ENCODE measurements around the gene PPIP5K2.

The PPIP5K2 gene

DNA sequence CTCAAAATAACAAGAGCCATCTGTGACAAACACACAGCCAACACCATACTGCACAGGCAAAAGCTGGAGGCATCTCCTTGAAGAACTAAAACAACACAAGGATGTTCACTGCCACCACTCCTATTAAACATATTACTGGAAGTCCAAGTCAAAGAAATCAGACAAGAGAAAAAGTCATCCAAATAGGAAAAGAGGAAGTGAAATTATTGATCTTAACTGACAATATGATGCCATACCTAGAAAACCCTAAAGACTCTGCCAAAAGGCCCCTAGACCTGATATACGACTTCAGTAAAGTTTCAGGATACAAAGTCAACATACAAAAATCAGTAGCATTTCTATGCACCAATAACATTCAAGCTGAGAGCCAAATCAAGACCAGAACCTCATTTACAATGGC lies 108.5 kb downstream of the PPIP5K2 start:
- DNase-seq, result no peak
- no peaks in the 10 kb centered on the region for H3K9me3 Mint-ChIP-seq
- no peak overlapping the region for H3K27ac Mint-ChIP-seq
- H3K4me1 Mint-ChIP-seq (ENCODE audit: low read depth), result peaks cover 2% of the 10 kb centered on the region
- H3K36me3 Mint-ChIP-seq (ENCODE audit: low read depth), result no peaks in the 10 kb centered on the region
- peaks cover 28% of the 10 kb centered on the region for H3K27me3 Mint-ChIP-seq
- H3K4me3 Mint-ChIP-seq, result no peak overlapping the region

- Mint-ChIP-seq H3K4me1 (ENCODE audit: low read depth) (no peaks in the 10 kb centered on the region), H3K27ac (no peak overlapping the region), H3K36me3 (ENCODE audit: low read depth) (no peaks in the 10 kb centered on the region), H3K9me3 (no peaks in the 10 kb centered on the region), H3K4me3 (no peak overlapping the region), H3K27me3 (peaks cover 15% of the 10 kb centered on the region)
- no peak for DNase-seq
These were observed 112.4 kb downstream of the PPIP5K2 start for GRCh38 chr5:103232393-103232999.

DNA sequence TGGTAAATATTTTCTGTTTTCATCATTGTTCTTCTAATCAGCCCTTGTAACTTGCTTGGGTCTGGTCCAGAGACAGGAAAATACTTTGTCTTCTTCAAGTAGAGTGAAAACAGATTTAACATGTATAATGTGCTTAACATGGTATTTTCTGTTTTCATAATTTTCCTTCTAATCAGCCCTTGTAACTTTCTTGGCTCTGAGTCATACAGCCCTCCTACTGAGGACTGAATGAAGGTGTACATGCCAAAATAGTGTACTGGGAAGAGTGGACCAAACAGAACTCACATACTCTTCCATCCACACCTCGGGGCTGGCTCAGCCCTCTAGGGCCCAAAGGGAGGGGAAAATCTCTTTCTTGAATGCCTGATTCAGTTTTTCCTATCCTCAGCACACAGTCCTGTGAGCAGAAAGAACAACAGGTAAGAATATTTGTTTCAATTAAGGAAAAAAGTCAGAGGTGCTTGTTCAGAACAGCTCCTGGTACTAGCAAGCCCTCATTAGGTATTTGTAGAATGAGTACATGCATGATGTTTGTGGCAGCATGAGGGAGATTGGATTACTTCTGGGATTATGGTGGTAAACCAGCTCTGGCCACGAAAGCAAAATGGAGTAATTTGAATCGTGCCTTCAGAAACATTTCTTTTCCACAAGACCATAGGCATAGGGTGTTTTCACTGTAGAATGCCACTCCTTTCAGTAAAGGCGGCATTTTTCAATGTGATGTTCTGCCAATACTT lies 114.3 kb downstream of the PPIP5K2 start:
- Mint-ChIP-seq H3K9me3 (peaks cover 7% of the 10 kb centered on the region), H3K27me3 (peaks cover 9% of the 10 kb centered on the region)

DNA sequence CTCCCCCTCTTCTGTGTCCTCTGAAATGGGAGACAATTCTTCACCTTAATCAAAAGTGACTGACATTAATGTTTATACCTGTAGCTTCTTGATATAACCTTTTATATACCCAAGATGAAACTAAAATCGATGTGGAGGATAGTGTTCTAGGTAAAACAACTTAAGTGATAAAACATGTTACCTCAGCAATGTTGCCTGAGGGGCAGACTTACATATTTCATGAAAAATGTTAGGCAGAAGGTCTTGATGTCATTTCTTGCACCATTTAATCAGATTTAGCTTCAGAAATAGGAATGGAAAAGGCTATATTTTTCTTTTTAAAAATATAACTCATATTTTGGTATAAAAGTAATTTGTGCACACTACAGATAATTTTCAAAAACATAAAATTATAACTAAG lies 115.8 kb downstream of the PPIP5K2 start:
- Mint-ChIP-seq H3K27me3 (peaks cover 9% of the 10 kb centered on the region), H3K4me1 (ENCODE audit: low read depth) (no peaks in the 10 kb centered on the region), H3K4me3 (no peak overlapping the region), H3K36me3 (ENCODE audit: low read depth) (no peaks in the 10 kb centered on the region), H3K27ac (no peak overlapping the region), H3K9me3 (peaks cover 11% of the 10 kb centered on the region)
- DNase-seq, result no peak

More for the DNA sequence above, 114.3 kb downstream of the PPIP5K2 start:
- Mint-ChIP-seq H3K36me3 (ENCODE audit: low read depth) (no peaks in the 10 kb centered on the region), H3K27ac (no peak overlapping the region), H3K4me3 (no peak overlapping the region), H3K4me1 (ENCODE audit: low read depth) (no peaks in the 10 kb centered on the region)
- DNase-seq, result no peak

- Mint-ChIP-seq H3K4me3 (no peak overlapping the region), H3K27me3 (peaks cover 18% of the 10 kb centered on the region), H3K27ac (no peak overlapping the region), H3K4me1 (ENCODE audit: low read depth) (no peaks in the 10 kb centered on the region), H3K36me3 (ENCODE audit: low read depth) (no peaks in the 10 kb centered on the region), H3K9me3 (peaks cover 11% of the 10 kb centered on the region)
- no peak for DNase-seq
These were observed 117.7 kb downstream of the PPIP5K2 start for GRCh38 chr5:103237778-103238177.

DNA sequence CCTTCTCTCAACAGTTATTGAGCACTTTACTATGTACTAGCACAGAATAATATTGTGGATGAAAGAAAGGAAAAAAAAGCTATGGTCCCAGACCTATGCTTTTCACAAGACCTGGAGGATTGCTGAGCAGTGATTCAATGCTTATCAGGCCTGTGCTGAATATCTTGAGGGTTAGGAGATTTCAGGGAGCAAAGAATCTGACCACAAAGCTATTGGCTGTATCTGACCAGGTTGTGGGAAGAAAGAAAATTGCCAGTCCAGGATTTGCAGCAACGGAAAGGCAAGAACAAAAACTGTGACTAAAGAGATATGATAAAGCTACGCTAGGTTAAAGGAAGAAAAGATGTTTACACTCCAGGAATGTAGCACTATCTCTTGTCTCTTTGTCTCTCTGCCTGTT lies 123.6 kb downstream of the PPIP5K2 start:
- no peaks in the 10 kb centered on the region for H3K36me3 Mint-ChIP-seq (ENCODE audit: low read depth)
- no peak overlapping the region for H3K27ac Mint-ChIP-seq
- H3K27me3 Mint-ChIP-seq, result peaks cover 51% of the 10 kb centered on the region
- no peak overlapping the region for H3K4me3 Mint-ChIP-seq
- no peak for DNase-seq
- peaks cover 9% of the 10 kb centered on the region for H3K4me1 Mint-ChIP-seq (ENCODE audit: low read depth)
- peaks cover 9% of the 10 kb centered on the region for H3K9me3 Mint-ChIP-seq

DNA sequence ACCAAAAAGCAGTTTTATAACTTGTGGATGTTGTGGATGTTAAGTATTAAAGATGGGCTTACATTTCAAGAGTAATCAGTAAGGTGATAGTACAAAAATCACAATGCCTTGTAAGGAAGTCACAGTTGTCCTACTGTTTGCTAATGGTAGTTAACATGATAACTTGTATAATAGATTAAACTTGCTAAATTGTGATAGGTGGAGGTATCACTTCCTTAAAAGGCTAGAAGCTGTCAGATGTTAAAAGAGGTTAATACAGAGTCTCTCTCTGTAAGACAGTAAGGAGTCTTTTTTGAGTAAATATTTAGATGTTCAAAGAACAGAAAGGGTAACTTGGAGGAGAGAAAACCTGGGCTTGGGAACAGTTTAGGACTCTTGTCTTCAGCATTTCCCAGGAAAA lies 124.3 kb downstream of the PPIP5K2 start:
- Mint-ChIP-seq H3K4me1 (ENCODE audit: low read depth) (peaks cover 9% of the 10 kb centered on the region), H3K27me3 (peaks cover 56% of the 10 kb centered on the region)

DNA sequence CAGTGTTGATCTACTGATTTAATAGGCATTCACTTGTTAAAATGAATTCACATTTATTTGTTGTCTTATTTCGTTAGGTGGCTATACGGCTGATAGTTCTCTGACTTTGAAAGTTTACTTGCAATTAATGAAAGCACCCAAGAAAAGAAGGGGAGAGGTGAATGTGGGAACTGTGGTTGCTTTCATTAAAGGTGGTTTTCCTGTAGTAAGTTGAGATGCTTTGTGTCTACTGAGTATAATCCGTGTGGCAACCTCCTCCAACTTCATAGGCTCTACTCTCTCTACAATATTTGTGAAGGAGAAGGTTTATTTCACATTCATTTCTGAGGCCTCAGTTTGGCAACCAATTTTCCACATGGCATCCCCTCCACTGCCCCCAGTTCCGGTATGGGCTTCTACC lies 125.7 kb downstream of the PPIP5K2 start:
- Mint-ChIP-seq H3K4me1 (ENCODE audit: low read depth) (peaks cover 9% of the 10 kb centered on the region), H3K27me3 (peaks cover 58% of the 10 kb centered on the region), H3K36me3 (ENCODE audit: low read depth) (no peaks in the 10 kb centered on the region), H3K4me3 (no peak overlapping the region), H3K9me3 (no peaks in the 10 kb centered on the region), H3K27ac (no peak overlapping the region)
- no peak for DNase-seq

More for the DNA sequence above, 124.3 kb downstream of the PPIP5K2 start:
- Mint-ChIP-seq H3K27ac (no peak overlapping the region), H3K4me3 (no peak overlapping the region), H3K9me3 (peaks cover 4% of the 10 kb centered on the region), H3K36me3 (ENCODE audit: low read depth) (no peaks in the 10 kb centered on the region)
- no peak for DNase-seq

DNA sequence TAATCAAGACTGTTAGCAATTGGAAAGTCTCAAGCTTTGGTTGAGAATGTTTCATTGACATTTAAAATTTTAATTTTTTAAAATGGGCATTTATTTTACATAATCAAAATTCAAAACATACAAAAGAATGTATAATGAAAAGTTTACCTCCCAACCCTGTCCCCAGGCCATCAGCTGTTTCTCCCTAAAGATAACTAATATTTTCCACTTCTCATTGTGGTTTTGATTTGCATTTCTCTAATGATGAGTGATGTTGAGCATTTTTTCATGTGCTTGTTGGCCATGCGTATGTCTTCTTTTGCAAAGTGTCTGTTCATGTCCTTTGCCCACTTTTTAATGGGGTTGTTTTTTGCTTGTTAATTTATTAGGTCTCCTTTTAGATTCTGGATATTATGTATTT lies 127.0 kb downstream of the PPIP5K2 start:
- Mint-ChIP-seq H3K27me3 (peaks cover 63% of the 10 kb centered on the region), H3K36me3 (ENCODE audit: low read depth) (no peaks in the 10 kb centered on the region), H3K27ac (no peak overlapping the region), H3K4me3 (no peak overlapping the region), H3K9me3 (no peaks in the 10 kb centered on the region), H3K4me1 (ENCODE audit: low read depth) (peaks cover 9% of the 10 kb centered on the region)
- DNase-seq, result no peak

- H3K27me3 Mint-ChIP-seq, result peaks cover 62% of the 10 kb centered on the region
- no peaks in the 10 kb centered on the region for H3K9me3 Mint-ChIP-seq
These were observed 129.0 kb downstream of the PPIP5K2 start for GRCh38 chr5:103249068-103249467.

DNA sequence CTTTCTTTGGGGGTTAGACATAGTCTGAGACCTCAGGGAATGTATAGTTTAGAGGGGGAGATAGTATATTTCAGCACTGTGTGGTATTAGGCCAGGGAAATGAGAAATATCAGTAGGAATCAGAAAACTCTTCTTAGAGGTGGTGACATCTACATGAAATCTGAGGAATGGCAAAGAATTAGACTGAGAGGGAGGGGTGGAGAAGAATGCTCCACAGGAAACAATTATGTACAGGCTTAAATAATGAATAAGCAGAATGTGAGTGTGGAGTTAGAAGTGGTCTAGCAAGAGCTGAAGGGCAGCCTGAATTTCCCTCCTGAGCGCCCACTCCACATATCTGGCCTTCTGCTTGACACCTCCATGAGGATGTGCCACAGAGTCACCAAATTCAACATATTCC lies 134.8 kb downstream of the PPIP5K2 start:
- Mint-ChIP-seq H3K4me1 (ENCODE audit: low read depth) (peaks cover 4% of the 10 kb centered on the region), H3K9me3 (no peaks in the 10 kb centered on the region), H3K4me3 (no peak overlapping the region), H3K27me3 (peaks cover 31% of the 10 kb centered on the region), H3K27ac (no peak overlapping the region), H3K36me3 (ENCODE audit: low read depth) (peaks cover 6% of the 10 kb centered on the region)
- DNase-seq, result no peak

More at GRCh38 chr5:103249068-103249467, 129.0 kb downstream of the PPIP5K2 start:
- Mint-ChIP-seq H3K36me3 (ENCODE audit: low read depth) (no peaks in the 10 kb centered on the region), H3K4me3 (no peak overlapping the region), H3K27ac (no peak overlapping the region), H3K4me1 (ENCODE audit: low read depth) (peaks cover 9% of the 10 kb centered on the region)
- DNase-seq, result no peak

- no peak for DNase-seq
- Mint-ChIP-seq H3K4me1 (ENCODE audit: low read depth) (peaks cover 10% of the 10 kb centered on the region), H3K27me3 (peaks cover 31% of the 10 kb centered on the region), H3K27ac (no peak overlapping the region), H3K9me3 (no peaks in the 10 kb centered on the region), H3K4me3 (no peak overlapping the region), H3K36me3 (ENCODE audit: low read depth) (peaks cover 6% of the 10 kb centered on the region)
These were observed 135.6 kb downstream of the PPIP5K2 start for GRCh38 chr5:103255691-103256090.

GRCh38 chr5:103256178-103256577 lies 136.1 kb downstream of the PPIP5K2 start:
- no peak for DNase-seq
- Mint-ChIP-seq H3K9me3 (no peaks in the 10 kb centered on the region), H3K36me3 (ENCODE audit: low read depth) (peaks cover 6% of the 10 kb centered on the region), H3K4me3 (no peak overlapping the region), H3K4me1 (ENCODE audit: low read depth) (peaks cover 15% of the 10 kb centered on the region), H3K27ac (no peak overlapping the region), H3K27me3 (peaks cover 26% of the 10 kb centered on the region)

GRCh38 chr5:103258368-103258956 lies 138.4 kb downstream of the PPIP5K2 start, which contains the start of gene MACIR:
TSS of gene MACIR (plus strand) at chr5:103258763. CDS start at chr5:103275920, 17,157 bp downstream.
- Mint-ChIP-seq H3K36me3 (ENCODE audit: low read depth) (peaks cover 6% of the 10 kb centered on the region), H3K4me1 (ENCODE audit: low read depth) (peaks cover 32% of the 10 kb centered on the region), H3K27me3 (peaks cover 15% of the 10 kb centered on the region), H3K27ac (peak within 1 kb of the TSS; percentile 87), H3K9me3 (no peaks in the 10 kb centered on the region), H3K4me3 (peak within 1 kb of the TSS; percentile 87)
- DNase-seq, result peak; percentile 90

Data from activated T-cell treated with anti-CD3 and anti-CD28 coated beads, Interleukin-2, amount 50 U/mL, for 24 hours (primary cell).